DMS53 treated with DMSO at 0.1 percent for 48 hours (cell line): Measurements from ENCODE around the gene ANKRD11.
"Not testable (repeated sequence)": the region's sequence is repeated elsewhere in the genome, so short reads cannot be mapped to it uniquely, and the experiment has no call there.

Experiments used
- DNase-seq: peaks from one replicate; lab custom pipeline; 2025; ENCODE audit not compliant: unreplicated experiment; lab: John Stamatoyannopoulos, UW

The ANKRD11 gene

GRCh38 chr16:89433363-89433984 is 56.9 kb downstream of the ANKRD11 start:
- not testable (repeated sequence) for DNase-seq

GRCh38 chr16:89431630-89432029 is 58.7 kb downstream of the ANKRD11 start:
- DNase-seq: no peak

- peak; percentile 89 for DNase-seq
Observed at GRCh38 chr16:89431158-89431584, 59.2 kb downstream of the ANKRD11 start.

GRCh38 chr16:89430436-89431157 is 59.8 kb downstream of the ANKRD11 start:
- peak; percentile 64 for DNase-seq

GRCh38 chr16:89428605-89429004 is 61.8 kb downstream of the ANKRD11 start:
- not testable (repeated sequence) for DNase-seq

GRCh38 chr16:89426736-89427530 is 63.4 kb downstream of the ANKRD11 start:
- DNase-seq: no peak

- DNase-seq: no peak
Observed at GRCh38 chr16:89425523-89425922, 64.8 kb downstream of the ANKRD11 start.

GRCh38 chr16:89423681-89424260 is 66.6 kb downstream of the ANKRD11 start:
- no peak for DNase-seq

- no peak for DNase-seq
Observed at GRCh38 chr16:89422905-89423630, 67.3 kb downstream of the ANKRD11 start.

- no peak for DNase-seq
Observed at GRCh38 chr16:89422527-89422904, 67.8 kb downstream of the ANKRD11 start.

- not testable (repeated sequence) for DNase-seq
Observed at GRCh38 chr16:89421300-89421699, 69.1 kb downstream of the ANKRD11 start.

GRCh38 chr16:89420204-89420603 is 70.2 kb downstream of the ANKRD11 start:
- DNase-seq: no peak

- DNase-seq: no peak
Observed at GRCh38 chr16:89418352-89418751, 72.0 kb downstream of the ANKRD11 start.

- DNase-seq: no peak
Observed at GRCh38 chr16:89417352-89417751, 73.0 kb downstream of the ANKRD11 start.

GRCh38 chr16:89413811-89414585 is 76.4 kb downstream of the ANKRD11 start:
- DNase-seq: no peak

- no peak for DNase-seq
Observed at GRCh38 chr16:89412811-89413210, 77.5 kb downstream of the ANKRD11 start.

GRCh38 chr16:89411335-89411850 is 79.0 kb downstream of the ANKRD11 start:
- DNase-seq: no peak

GRCh38 chr16:89410794-89411309 is 79.5 kb downstream of the ANKRD11 start:
- DNase-seq: peak; percentile 5

- no peak for DNase-seq
Observed at GRCh38 chr16:89410322-89410721, 80.0 kb downstream of the ANKRD11 start.
